EL (cell line): ENCODE data around the gene SMARCE1.
"Not testable (repeated sequence)": the region's sequence is repeated elsewhere in the genome, so short reads cannot be mapped to it uniquely, and the experiment has no call there.

Experiments used
- DNase-seq: peaks from one replicate; pipeline ENCODE4 v3.0.0-alpha.2; 2016

SMARCE1 gene

GRCh38 chr17:40608061-40608581 is 39.5 kb downstream of the SMARCE1 start:
- DNase-seq: no peak

GRCh38 chr17:40607641-40608040 is 40.0 kb downstream of the SMARCE1 start:
- no peak for DNase-seq

- DNase-seq: no peak
These were observed 40.9 kb downstream of the SMARCE1 start for GRCh38 chr17:40606548-40607353.

GRCh38 chr17:40605306-40605705 is 42.3 kb downstream of the SMARCE1 start:
- no peak for DNase-seq

GRCh38 chr17:40604327-40605080 is 43.1 kb downstream of the SMARCE1 start:
- no peak for DNase-seq

- DNase-seq: no peak
These were observed 44.9 kb downstream of the SMARCE1 start for GRCh38 chr17:40602445-40603443.

GRCh38 chr17:40600486-40601046 is 47.1 kb downstream of the SMARCE1 start:
- DNase-seq: no peak

- DNase-seq: no peak
These were observed 48.2 kb downstream of the SMARCE1 start for GRCh38 chr17:40599468-40599763.

- DNase-seq: no peak
These were observed 48.8 kb downstream of the SMARCE1 start for GRCh38 chr17:40598619-40599467.

- no peak for DNase-seq
These were observed 49.4 kb downstream of the SMARCE1 start for GRCh38 chr17:40598301-40598618.

- no peak for DNase-seq
These were observed 49.9 kb downstream of the SMARCE1 start for GRCh38 chr17:40597556-40598300.

- DNase-seq: no peak
These were observed 50.5 kb downstream of the SMARCE1 start for GRCh38 chr17:40597156-40597555.

GRCh38 chr17:40596261-40596919 is 51.2 kb downstream of the SMARCE1 start:
- DNase-seq: no peak

- DNase-seq: no peak
These were observed 56.9 kb downstream of the SMARCE1 start for GRCh38 chr17:40590742-40591141.

GRCh38 chr17:40588552-40588951 is 59.1 kb downstream of the SMARCE1 start:
- DNase-seq: no peak

- DNase-seq: not testable (repeated sequence)
These were observed 61.4 kb downstream of the SMARCE1 start for GRCh38 chr17:40586264-40586663.

GRCh38 chr17:40584950-40585349 is 62.7 kb downstream of the SMARCE1 start:
- not testable (repeated sequence) for DNase-seq

- no peak for DNase-seq
These were observed 65.2 kb downstream of the SMARCE1 start for GRCh38 chr17:40582328-40582901.

- no peak for DNase-seq
These were observed 67.5 kb downstream of the SMARCE1 start for GRCh38 chr17:40580140-40580539.

- DNase-seq: no peak
These were observed 68.1 kb downstream of the SMARCE1 start for GRCh38 chr17:40579471-40579870.
